ENCODE measurements around the gene ZBTB7B. TPM values are rescaled to one million over a fixed set of nuclear protein-coding genes. Genes with fewer than 3 reads are reported as not detected.

Gene ZBTB7B
- total and polyA plus RNA-seq, 9 of the 15 experiments (the other 6 are each of a cell fraction or from before 2014, with no cell fraction given), result 0.04 to 46.5 (median 15.2) TPM

GRCh38 chr1:154999571-155000410, 2.8 kb upstream of the ZBTB7B start (continued):
- no peak for TF ChIP-seq ELK1 (CRISPR knock-in tag; IDR thresholded peaks at IDR 0.05)
- TF ChIP-seq ZFP30 (CRISPR knock-in tag; IDR thresholded peaks at IDR 0.05; ENCODE audit: borderline replicate concordance), result no peak
- peak; percentile 74 for TF ChIP-seq POLR2A (conservative IDR thresholded peaks at IDR 0.05)
- TF ChIP-seq, protein P1, sequence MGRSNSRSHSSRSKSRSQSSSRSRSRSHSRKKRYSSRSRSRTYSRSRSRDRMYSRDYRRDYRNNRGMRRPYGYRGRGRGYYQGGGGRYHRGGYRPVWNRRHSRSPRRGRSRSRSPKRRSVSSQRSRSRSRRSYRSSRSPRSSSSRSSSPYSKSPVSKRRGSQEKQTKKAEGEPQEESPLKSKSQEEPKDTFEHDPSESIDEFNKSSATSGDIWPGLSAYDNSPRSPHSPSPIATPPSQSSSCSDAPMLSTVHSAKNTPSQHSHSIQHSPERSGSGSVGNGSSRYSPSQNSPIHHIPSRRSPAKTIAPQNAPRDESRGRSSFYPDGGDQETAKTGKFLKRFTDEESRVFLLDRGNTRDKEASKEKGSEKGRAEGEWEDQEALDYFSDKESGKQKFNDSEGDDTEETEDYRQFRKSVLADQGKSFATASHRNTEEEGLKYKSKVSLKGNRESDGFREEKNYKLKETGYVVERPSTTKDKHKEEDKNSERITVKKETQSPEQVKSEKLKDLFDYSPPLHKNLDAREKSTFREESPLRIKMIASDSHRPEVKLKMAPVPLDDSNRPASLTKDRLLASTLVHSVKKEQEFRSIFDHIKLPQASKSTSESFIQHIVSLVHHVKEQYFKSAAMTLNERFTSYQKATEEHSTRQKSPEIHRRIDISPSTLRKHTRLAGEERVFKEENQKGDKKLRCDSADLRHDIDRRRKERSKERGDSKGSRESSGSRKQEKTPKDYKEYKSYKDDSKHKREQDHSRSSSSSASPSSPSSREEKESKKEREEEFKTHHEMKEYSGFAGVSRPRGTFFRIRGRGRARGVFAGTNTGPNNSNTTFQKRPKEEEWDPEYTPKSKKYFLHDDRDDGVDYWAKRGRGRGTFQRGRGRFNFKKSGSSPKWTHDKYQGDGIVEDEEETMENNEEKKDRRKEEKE (IDR thresholded peaks at IDR 0.05; ENCODE audit: borderline replicate concordance in 1 of 2, control insufficient read depth in 1 of 2, low read depth in 2 of 2, low read length in 1 of 2), result 0 out of 4 replicates have a peak, but pooled peaks of 1 of the 2 experiments have one; percentile 36
- TF ChIP-seq ZNF274 (IDR thresholded peaks at IDR 0.05; ENCODE audit: borderline replicate concordance, low read depth, low read length), result no peak
- no peak for TF ChIP-seq NFATC3 (IDR thresholded peaks at IDR 0.05)
- no peak for TF ChIP-seq ZNF77 (CRISPR knock-in tag; IDR thresholded peaks at IDR 0.05)
- no peak for TF ChIP-seq TAF9B (IDR thresholded peaks at IDR 0.05; ENCODE audit: partially characterized antibody)
- TF ChIP-seq, protein P2, sequence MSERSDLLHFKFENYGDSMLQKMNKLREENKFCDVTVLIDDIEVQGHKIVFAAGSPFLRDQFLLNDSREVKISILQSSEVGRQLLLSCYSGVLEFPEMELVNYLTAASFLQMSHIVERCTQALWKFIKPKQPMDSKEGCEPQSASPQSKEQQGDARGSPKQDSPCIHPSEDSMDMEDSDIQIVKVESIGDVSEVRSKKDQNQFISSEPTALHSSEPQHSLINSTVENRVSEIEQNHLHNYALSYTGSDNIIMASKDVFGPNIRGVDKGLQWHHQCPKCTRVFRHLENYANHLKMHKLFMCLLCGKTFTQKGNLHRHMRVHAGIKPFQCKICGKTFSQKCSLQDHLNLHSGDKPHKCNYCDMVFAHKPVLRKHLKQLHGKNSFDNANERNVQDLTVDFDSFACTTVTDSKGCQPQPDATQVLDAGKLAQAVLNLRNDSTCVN (CRISPR knock-in tag; IDR thresholded peaks at IDR 0.05), result no peak
- TF ChIP-seq, protein P3, sequence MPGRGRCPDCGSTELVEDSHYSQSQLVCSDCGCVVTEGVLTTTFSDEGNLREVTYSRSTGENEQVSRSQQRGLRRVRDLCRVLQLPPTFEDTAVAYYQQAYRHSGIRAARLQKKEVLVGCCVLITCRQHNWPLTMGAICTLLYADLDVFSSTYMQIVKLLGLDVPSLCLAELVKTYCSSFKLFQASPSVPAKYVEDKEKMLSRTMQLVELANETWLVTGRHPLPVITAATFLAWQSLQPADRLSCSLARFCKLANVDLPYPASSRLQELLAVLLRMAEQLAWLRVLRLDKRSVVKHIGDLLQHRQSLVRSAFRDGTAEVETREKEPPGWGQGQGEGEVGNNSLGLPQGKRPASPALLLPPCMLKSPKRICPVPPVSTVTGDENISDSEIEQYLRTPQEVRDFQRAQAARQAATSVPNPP (IDR thresholded peaks at IDR 0.05; ENCODE audit: borderline replicate concordance, insufficient read depth, insufficient read length), result no peak
- no peak for TF ChIP-seq ELK3 (CRISPR knock-in tag; IDR thresholded peaks at IDR 0.05)
- TF ChIP-seq, protein P4, sequence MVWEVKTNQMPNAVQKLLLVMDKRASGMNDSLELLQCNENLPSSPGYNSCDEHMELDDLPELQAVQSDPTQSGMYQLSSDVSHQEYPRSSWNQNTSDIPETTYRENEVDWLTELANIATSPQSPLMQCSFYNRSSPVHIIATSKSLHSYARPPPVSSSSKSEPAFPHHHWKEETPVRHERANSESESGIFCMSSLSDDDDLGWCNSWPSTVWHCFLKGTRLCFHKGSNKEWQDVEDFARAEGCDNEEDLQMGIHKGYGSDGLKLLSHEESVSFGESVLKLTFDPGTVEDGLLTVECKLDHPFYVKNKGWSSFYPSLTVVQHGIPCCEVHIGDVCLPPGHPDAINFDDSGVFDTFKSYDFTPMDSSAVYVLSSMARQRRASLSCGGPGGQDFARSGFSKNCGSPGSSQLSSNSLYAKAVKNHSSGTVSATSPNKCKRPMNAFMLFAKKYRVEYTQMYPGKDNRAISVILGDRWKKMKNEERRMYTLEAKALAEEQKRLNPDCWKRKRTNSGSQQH (CRISPR knock-in tag; IDR thresholded peaks at IDR 0.05), result no peak
- TF ChIP-seq PTRF (tag; IDR thresholded peaks at IDR 0.05), result no peak
- TF ChIP-seq STAG1 (CRISPR knock-in tag; IDR thresholded peaks at IDR 0.05; ENCODE audit: borderline replicate concordance), result peak; percentile 25; the same call in 1 of the 2 replicates
- TF ChIP-seq RCOR1 (IDR thresholded peaks at IDR 0.05; ENCODE audit: borderline replicate concordance in 1 of 2, low read depth in 2 of 2, low read length in 2 of 2), result peak in 1 of 2 experiments; percentile 25; a peak in 1 of 4 replicates
- no peak for TF ChIP-seq ARID2 (IDR thresholded peaks at IDR 0.05)

Data from K562 (cell line).